Astrocyte (in vitro differentiated cells and primary cell): ENCODE measurements around the gene SLC48A1. TPM values are rescaled to one million over a fixed set of nuclear protein-coding genes. Genes with fewer than 3 reads are reported as not detected.

Source experiments
- DNase-seq: peaks from one replicate; pipeline ENCODE4 v3.0.0-alpha.2; 2010; ENCODE audit warnings: low read depth
- FAIRE-seq: peaks from 2 replicates; lab custom pipeline; 2011; peaks lifted over from hg19 to GRCh38; lab: Jason Lieb, UNC
- H2AFZ ChIP-seq: 2 replicates; pipeline ENCODE4 v1.6.0; 2012; ENCODE audit warnings: low read depth, low read length, inconsistent platforms
- H3K27ac ChIP-seq: 2 replicates; pipeline ENCODE4 v1.5.1; 2011; ENCODE audit warnings: low read depth, low read length, inconsistent platforms
- H3K27me3 ChIP-seq: 2 replicates; pipeline ENCODE4 v1.6.0; 2011; ENCODE audit warnings: low read length, inconsistent platforms; ENCODE audit not compliant: insufficient read depth
- H3K36me3 ChIP-seq: 2 replicates; pipeline ENCODE4 v1.5.1; 2011; ENCODE audit warnings: low read length, inconsistent platforms; ENCODE audit not compliant: insufficient read depth
- H3K4me1 ChIP-seq: 2 replicates; pipeline ENCODE4 v1.5.1; 2011; ENCODE audit warnings: low read length, inconsistent platforms; ENCODE audit not compliant: insufficient read depth
- H3K4me2 ChIP-seq: 2 replicates; pipeline ENCODE4 v1.6.0; 2012; ENCODE audit warnings: low read length, inconsistent platforms
- H3K4me3 ChIP-seq: 2 replicates; pipeline ENCODE4 v1.5.1; 2011; ENCODE audit warnings: low read depth, mild to moderate bottlenecking, low read length, inconsistent platforms; ENCODE audit not compliant: insufficient read depth
- H3K79me2 ChIP-seq: 2 replicates; pipeline ENCODE4 v1.6.0; 2012; ENCODE audit warnings: mild to moderate bottlenecking, low read length, inconsistent platforms; ENCODE audit not compliant: insufficient read depth
- H3K9ac ChIP-seq: 2 replicates; pipeline ENCODE4 v1.6.0; 2012; ENCODE audit warnings: mild to moderate bottlenecking, low read length, inconsistent platforms
- H3K9me3 ChIP-seq: 2 replicates; pipeline ENCODE4 v1.5.1; 2012; ENCODE audit warnings: low read depth, mild to moderate bottlenecking, low read length, inconsistent platforms; ENCODE audit not compliant: insufficient read depth
- H4K20me1 ChIP-seq: 2 replicates; pipeline ENCODE4 v1.6.0; 2012; ENCODE audit warnings: low read length, inconsistent platforms; ENCODE audit not compliant: insufficient read depth
- H3K27ac Mint-ChIP-seq: one replicate; pipeline ENCODE4 v1.8.0; 2021; ENCODE audit warnings: mild to moderate bottlenecking, mixed read lengths; ENCODE audit not compliant: unreplicated experiment
- H3K27me3 Mint-ChIP-seq: one replicate; pipeline ENCODE4 v1.8.0; 2021; ENCODE audit warnings: low read depth, mixed read lengths; ENCODE audit not compliant: unreplicated experiment
- H3K36me3 Mint-ChIP-seq: one replicate; pipeline ENCODE4 v1.8.0; 2021; ENCODE audit warnings: low read depth, mixed read lengths; ENCODE audit not compliant: unreplicated experiment
- H3K4me1 Mint-ChIP-seq: one replicate; pipeline ENCODE4 v1.8.0; 2021; ENCODE audit warnings: low read depth, mixed read lengths; ENCODE audit not compliant: unreplicated experiment
- H3K4me3 Mint-ChIP-seq: one replicate; pipeline ENCODE4 v1.8.0; 2021; ENCODE audit warnings: mild to moderate bottlenecking, moderate library complexity, mixed read lengths; ENCODE audit not compliant: unreplicated experiment
- H3K9me3 Mint-ChIP-seq: one replicate; pipeline ENCODE4 v1.8.0; 2021; ENCODE audit warnings: mild to moderate bottlenecking, mixed read lengths; ENCODE audit not compliant: unreplicated experiment
- EZH2 ChIP-seq: IDR thresholded peaks from 2 replicates; pipeline ENCODE4 v1.6.1; 2012; ENCODE audit warnings: mild to moderate bottlenecking, low read length, inconsistent platforms; ENCODE audit not compliant: insufficient read depth
- total RNA-seq: library from RNA; stranded (reverse); gene quantifications from 2 replicates; pipeline ENCODE4 v1.2.1, GENCODE V29; 2021
- TF ChIP-seq, protein P1 (sequence below): IDR thresholded peaks from 2 replicates; pipeline ENCODE4 v1.5.1; 2011; ENCODE audit warnings: low read depth, mild to moderate bottlenecking, inconsistent platforms, low read length, moderate library complexity; ENCODE audit not compliant: insufficient read depth

SLC48A1 gene
- total RNA-seq, 1 donor from 2014 or later: 23.8 TPM

DNA sequence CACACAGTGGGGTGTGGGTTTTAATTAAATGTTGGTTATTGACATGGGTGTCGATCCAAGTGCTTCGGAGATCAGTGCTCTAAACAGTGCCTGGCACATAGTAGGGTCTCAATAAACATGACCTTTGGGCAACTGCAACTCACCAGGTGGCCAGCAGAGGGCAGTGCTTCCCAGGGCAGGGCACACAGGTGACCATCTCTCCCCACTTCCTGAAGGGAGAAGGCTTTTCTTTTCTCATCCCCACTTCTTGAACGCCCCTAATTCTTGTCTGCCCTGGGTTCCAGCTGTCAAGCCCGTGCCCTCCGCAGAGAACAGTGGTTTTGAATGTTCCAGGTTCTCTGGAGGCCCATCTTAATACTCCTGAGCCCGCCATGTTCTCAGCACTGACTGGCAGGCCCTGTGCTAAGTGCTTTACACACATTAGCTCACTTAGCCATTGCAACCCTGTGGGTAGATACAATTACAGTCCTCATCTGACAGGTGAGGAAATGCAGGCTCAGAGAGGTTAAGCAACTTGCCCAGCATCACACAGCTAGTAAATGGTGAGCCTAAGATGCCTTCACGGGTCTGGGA, 30.7 kb upstream of the SLC48A1 start:
- H3K4me3 ChIP-seq: no peak overlapping the region
- Mint-ChIP-seq H3K4me3 (no peak overlapping the region), H3K36me3 (peaks cover 13% of the 10 kb centered on the region), H3K9me3 (peaks cover 3% of the 10 kb centered on the region), H3K27ac (no peak overlapping the region), H3K27me3 (peaks cover 54% of the 10 kb centered on the region), H3K4me1 (peaks cover 6% of the 10 kb centered on the region)
- H3K9me3 ChIP-seq: no peaks in the 10 kb centered on the region
- no peaks in the 10 kb centered on the region for H3K79me2 ChIP-seq
- H3K36me3 ChIP-seq: no peaks in the 10 kb centered on the region
- H3K4me1 ChIP-seq: peaks cover 4% of the 10 kb centered on the region
- DNase-seq (no peak), FAIRE-seq (peak; percentile 66)
- no peak overlapping the region for H3K4me2 ChIP-seq
- H3K27me3 ChIP-seq: peaks cover 18% of the 10 kb centered on the region
- no peak overlapping the region for H3K27ac ChIP-seq
- no peak for TF ChIP-seq EZH2
- TF ChIP-seq, protein P1, sequence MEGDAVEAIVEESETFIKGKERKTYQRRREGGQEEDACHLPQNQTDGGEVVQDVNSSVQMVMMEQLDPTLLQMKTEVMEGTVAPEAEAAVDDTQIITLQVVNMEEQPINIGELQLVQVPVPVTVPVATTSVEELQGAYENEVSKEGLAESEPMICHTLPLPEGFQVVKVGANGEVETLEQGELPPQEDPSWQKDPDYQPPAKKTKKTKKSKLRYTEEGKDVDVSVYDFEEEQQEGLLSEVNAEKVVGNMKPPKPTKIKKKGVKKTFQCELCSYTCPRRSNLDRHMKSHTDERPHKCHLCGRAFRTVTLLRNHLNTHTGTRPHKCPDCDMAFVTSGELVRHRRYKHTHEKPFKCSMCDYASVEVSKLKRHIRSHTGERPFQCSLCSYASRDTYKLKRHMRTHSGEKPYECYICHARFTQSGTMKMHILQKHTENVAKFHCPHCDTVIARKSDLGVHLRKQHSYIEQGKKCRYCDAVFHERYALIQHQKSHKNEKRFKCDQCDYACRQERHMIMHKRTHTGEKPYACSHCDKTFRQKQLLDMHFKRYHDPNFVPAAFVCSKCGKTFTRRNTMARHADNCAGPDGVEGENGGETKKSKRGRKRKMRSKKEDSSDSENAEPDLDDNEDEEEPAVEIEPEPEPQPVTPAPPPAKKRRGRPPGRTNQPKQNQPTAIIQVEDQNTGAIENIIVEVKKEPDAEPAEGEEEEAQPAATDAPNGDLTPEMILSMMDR: peak; percentile 95
- H4K20me1 ChIP-seq: no peaks in the 10 kb centered on the region
- H3K9ac ChIP-seq: no peak overlapping the region
- H2AFZ ChIP-seq: no peak overlapping the region

- FAIRE-seq (no peak), DNase-seq (no peak)
- TF ChIP-seq, protein P1: no peak
- no peak for TF ChIP-seq EZH2
- peaks cover 60% of the 10 kb centered on the region for H3K27me3 Mint-ChIP-seq
- H3K27ac Mint-ChIP-seq: no peak overlapping the region
- H3K36me3 ChIP-seq: no peaks in the 10 kb centered on the region
- peaks cover 3% of the 10 kb centered on the region for H3K9me3 Mint-ChIP-seq
- H3K27ac ChIP-seq: no peak overlapping the region
- H3K4me2 ChIP-seq: no peak overlapping the region
- H3K79me2 ChIP-seq: no peaks in the 10 kb centered on the region
- H3K36me3 Mint-ChIP-seq: peaks cover 13% of the 10 kb centered on the region
- H3K4me1 Mint-ChIP-seq: peaks cover 6% of the 10 kb centered on the region
- no peak overlapping the region for H3K4me3 ChIP-seq
- H3K27me3 ChIP-seq: peaks cover 18% of the 10 kb centered on the region
- H3K9ac ChIP-seq: no peak overlapping the region
- H2AFZ ChIP-seq: no peak overlapping the region
- H3K4me1 ChIP-seq: peaks cover 3% of the 10 kb centered on the region
- H4K20me1 ChIP-seq: no peaks in the 10 kb centered on the region
- H3K9me3 ChIP-seq: no peaks in the 10 kb centered on the region
- H3K4me3 Mint-ChIP-seq: no peak overlapping the region
Measured at GRCh38 chr12:47743311-47743860, 29.7 kb upstream of the SLC48A1 start.
